H9 (cell line): ENCODE measurements around the gene MPZL3. TPM values are rescaled to one million over a fixed set of nuclear protein-coding genes. Genes with fewer than 3 reads are reported as not detected.
A peak's percentile ranks its signal among the peaks of the same experiment; 100 is the strongest.

Experiments
- DNase-seq: peaks from one replicate; pipeline ENCODE4 v3.0.0-alpha.2; 2017
- H2AFZ ChIP-seq: one replicate; pipeline ENCODE4 v1.6.1; 2013; ENCODE audit warnings: mild to moderate bottlenecking, low read length, control low read depth, moderate library complexity
- H2AK5ac ChIP-seq: 2 replicates; pipeline ENCODE4 v1.6.1; 2013; ENCODE audit warnings: low read length, control low read depth, mixed read lengths; ENCODE audit not compliant: insufficient read length
- H2BK120ac ChIP-seq: one replicate; pipeline ENCODE4 v1.6.1; 2013; ENCODE audit warnings: low read depth, mild to moderate bottlenecking, low read length, control low read depth, inconsistent platforms; ENCODE audit not compliant: poor library complexity, severe bottlenecking
- H2BK12ac ChIP-seq: 2 replicates; pipeline ENCODE4 v1.6.1; 2013; ENCODE audit warnings: low read length, control low read depth, mixed read lengths, low read depth; ENCODE audit not compliant: insufficient read length
- H2BK15ac ChIP-seq: 2 replicates; pipeline ENCODE4 v1.6.1; 2013; ENCODE audit warnings: low read depth, low read length, control low read depth
- H2BK20ac ChIP-seq: one replicate; pipeline ENCODE4 v1.6.1; 2013; ENCODE audit warnings: low read depth, mild to moderate bottlenecking, low read length, control low read depth, inconsistent platforms; ENCODE audit not compliant: poor library complexity, severe bottlenecking
- H2BK5ac ChIP-seq: 2 replicates; pipeline ENCODE4 v1.6.1; 2013; ENCODE audit warnings: low read length, control low read depth, mixed read lengths; ENCODE audit not compliant: insufficient read length
- H3K14ac ChIP-seq: 2 replicates; pipeline ENCODE4 v1.6.1; 2013; ENCODE audit warnings: low read length, control low read depth; ENCODE audit not compliant: insufficient read depth
- H3K18ac ChIP-seq: 2 replicates; pipeline ENCODE4 v1.6.1; 2013; ENCODE audit warnings: low read depth, mild to moderate bottlenecking, mixed read lengths, low read length, control low read depth; ENCODE audit not compliant: insufficient read length
- H3K23ac ChIP-seq: 2 replicates; pipeline ENCODE4 v1.6.1; 2013; ENCODE audit warnings: low read length, control low read depth, mixed read lengths, low read depth; ENCODE audit not compliant: insufficient read length
- H3K23me2 ChIP-seq: 2 replicates; pipeline ENCODE4 v1.6.1; 2013; ENCODE audit warnings: low read depth, mild to moderate bottlenecking, mixed read lengths, low read length, control low read depth; ENCODE audit not compliant: insufficient read length, poor library complexity, severe bottlenecking
- H3K27ac ChIP-seq: 2 replicates; pipeline ENCODE4 v1.5.1; 2013; ENCODE audit warnings: low read length, control low read depth, mixed read lengths, low read depth; ENCODE audit not compliant: insufficient read length
- H3K27me3 ChIP-seq: 2 replicates; pipeline ENCODE4 v1.6.1; 2013; ENCODE audit warnings: low read length, control low read depth, inconsistent platforms; ENCODE audit not compliant: insufficient read depth
- H3K4ac ChIP-seq: 2 replicates; pipeline ENCODE4 v1.6.1; 2013; ENCODE audit warnings: low read depth, mild to moderate bottlenecking, control low read depth, inconsistent platforms, low read length, moderate library complexity
- H3K4me1 ChIP-seq: 2 replicates; pipeline ENCODE4 v1.6.1; 2013; ENCODE audit warnings: low read length, control low read depth, inconsistent platforms; ENCODE audit not compliant: insufficient read depth
- H3K4me2 ChIP-seq: 2 replicates; pipeline ENCODE4 v1.6.1; 2013; ENCODE audit warnings: low read length, control low read depth, mixed read lengths; ENCODE audit not compliant: insufficient read length, insufficient read depth
- H3K56ac ChIP-seq: 2 replicates; pipeline ENCODE4 v1.6.1; 2013; ENCODE audit warnings: low read depth, mild to moderate bottlenecking, mixed read lengths, low read length, control low read depth; ENCODE audit not compliant: insufficient read length
- H3K79me1 ChIP-seq: 2 replicates; pipeline ENCODE4 v1.6.1; 2013; ENCODE audit warnings: low read depth, mild to moderate bottlenecking, moderate library complexity, low read length, control low read depth, inconsistent platforms; ENCODE audit not compliant: insufficient read depth, poor library complexity, severe bottlenecking
- H3K79me2 ChIP-seq: 2 replicates; pipeline ENCODE4 v1.6.1; 2013; ENCODE audit warnings: low read length, control low read depth, inconsistent platforms; ENCODE audit not compliant: insufficient read depth
- H3K9ac ChIP-seq: 2 replicates; pipeline ENCODE4 v1.6.1; 2013; ENCODE audit warnings: low read length, control low read depth, mixed read lengths; ENCODE audit not compliant: insufficient read length; ENCODE audit errors: extremely low read depth
- H3K9me3 ChIP-seq: one replicate; pipeline ENCODE4 v1.6.1; 2013; ENCODE audit warnings: low read depth, low read length, inconsistent platforms; ENCODE audit not compliant: control insufficient read depth
- H3T11ph ChIP-seq: one replicate; pipeline ENCODE4 v1.6.1; 2013; ENCODE audit warnings: mild to moderate bottlenecking, low read length, control low read depth, inconsistent platforms
- H4K20me1 ChIP-seq: one replicate; pipeline ENCODE4 v1.6.1; 2013; ENCODE audit not compliant: control insufficient read depth, insufficient read length, insufficient read depth
- H4K5ac ChIP-seq: 2 replicates; pipeline ENCODE4 v1.6.1; 2013; ENCODE audit warnings: low read depth, mild to moderate bottlenecking, mixed read lengths, low read length, control low read depth; ENCODE audit not compliant: insufficient read length
- H4K8ac ChIP-seq: replicated peaks from 2 replicates; pipeline ENCODE4 v1.6.1; 2013; ENCODE audit warnings: low read length, control low read depth, mixed read lengths, low read depth; ENCODE audit not compliant: insufficient read length
- H4K91ac ChIP-seq: 2 replicates; pipeline ENCODE4 v1.6.1; 2013; ENCODE audit warnings: low read depth, mild to moderate bottlenecking, moderate library complexity, mixed read lengths, low read length, control low read depth; ENCODE audit not compliant: insufficient read length
- H3K27ac Mint-ChIP-seq, 3 experiments: 2 replicates in 2 of 3; 3 replicates in 1 of 3; pipeline ENCODE4 v1.8.0; 2020 to 2021; ENCODE audit warnings: mixed read lengths in 3 of 3, mild to moderate bottlenecking in 1 of 3, moderate library complexity in 1 of 3
- H3K27me3 Mint-ChIP-seq: 2 replicates; pipeline ENCODE4 v1.8.0; 2021; ENCODE audit warnings: low read depth, mild to moderate bottlenecking, moderate library complexity, mixed read lengths
- H3K36me3 Mint-ChIP-seq, 3 experiments: 2 replicates in 2 of 3; 3 replicates in 1 of 3; pipeline ENCODE4 v1.8.0; 2020 to 2021; ENCODE audit warnings: low read depth in 3 of 3, mixed read lengths in 3 of 3; ENCODE audit not compliant: insufficient read depth in 1 of 3
- H3K4me1 Mint-ChIP-seq, 2 experiments: 2 replicates each; pipeline ENCODE4 v1.8.0; 2020; ENCODE audit warnings: mixed read lengths in 2 of 2
- H3K4me3 Mint-ChIP-seq, 2 experiments: 2 replicates in 1 of 2; 3 replicates in 1 of 2; pipeline ENCODE4 v1.8.0; 2020 to 2021; ENCODE audit warnings: mild to moderate bottlenecking in 2 of 2, mixed read lengths in 2 of 2, moderate library complexity in 1 of 2
- H3K9me3 Mint-ChIP-seq, 2 experiments: 2 replicates in 1 of 2; 3 replicates in 1 of 2; pipeline ENCODE4 v1.8.0; 2020; ENCODE audit warnings: mild to moderate bottlenecking in 2 of 2, mixed read lengths in 2 of 2, moderate library complexity in 1 of 2
- CTCF ChIP-seq: fragments of 200-600 bp; sonication (generic); conservative IDR thresholded peaks from 3 replicates; pipeline ENCODE4 v1.8.0; 2021; ENCODE audit warnings: antibody characterized with exemption, mild to moderate bottlenecking
- WGBS: extraction: QIAGEN DNeasy Blood & Tissue Kit; methylation state at CpG from one replicate; pipeline ENCODE4 v1.1.7; 2013; ENCODE audit warnings: missing lambda C conversion rate, low lambda C conversion rate, mixed read lengths; ENCODE audit not compliant: insufficient read length; ENCODE audit errors: extremely low coverage; 5-methylcytosine and 5-hydroxymethylcytosine counted together
- total RNA-seq: library from RNA; stranded (reverse); gene quantifications from 2 replicates; pipeline ENCODE4 v1.2.1, GENCODE V29; 2021

Gene MPZL3
- total RNA-seq, 1 experiment from 2014 or later, result 2.6 TPM

- peaks cover 22% of the 10 kb centered on the region for H3K27me3 Mint-ChIP-seq
Observed at GRCh38 chr11:118295815-118296454, 43.8 kb upstream of the MPZL3 start.

More at GRCh38 chr11:118295815-118296454, 43.8 kb upstream of the MPZL3 start:
- no peak overlapping the region for H3K4me3 Mint-ChIP-seq
- DNase-seq, result no peak
- Histone ChIP-seq H4K8ac (no peak overlapping the region), H3K23ac (no peak overlapping the region), H3K4me1 (no peaks in the 10 kb centered on the region), H2BK12ac (no peak overlapping the region), H3K27me3 (no peaks in the 10 kb centered on the region), H3T11ph (no peak overlapping the region), H3K56ac (no peak overlapping the region), H2AFZ (peak overlapping the region; percentile 65), H3K4ac (no peak overlapping the region), H2AK5ac (no peak overlapping the region), H4K91ac (no peak overlapping the region), H3K23me2 (no peaks in the 10 kb centered on the region), H3K4me2 (no peak overlapping the region), H3K18ac (no peak overlapping the region), H2BK20ac (no peak overlapping the region), H4K20me1 (no peaks in the 10 kb centered on the region), H4K5ac (no peak overlapping the region), H3K79me1 (no peaks in the 10 kb centered on the region), H3K9ac (no peak overlapping the region), H3K9me3 (no peaks in the 10 kb centered on the region), H3K27ac (no peak overlapping the region), H2BK15ac (no peak overlapping the region), H3K14ac (no peak overlapping the region), H2BK5ac (no peak overlapping the region), H3K79me2 (no peaks in the 10 kb centered on the region), H2BK120ac (no peak overlapping the region)
- WGBS, result no CpG with 5 or more reads among the region's 3 CpGs
- TF ChIP-seq CTCF, result peak; percentile 72
- no peaks in the 10 kb centered on the region for H3K9me3 Mint-ChIP-seq
- peaks cover 4% of the 10 kb centered on the region in 2 experiments; a peak in 3 of 4 replicates for H3K4me1 Mint-ChIP-seq
- peak overlapping the region in 1 of 3 experiments; percentile 34; a peak in 1 of 7 replicates for H3K27ac Mint-ChIP-seq
- no peaks in the 10 kb centered on the region for H3K36me3 Mint-ChIP-seq
